K562 (cell line): ENCODE data around the gene SPRR3. TPM values are rescaled to one million over a fixed set of nuclear protein-coding genes. Genes with fewer than 3 reads are reported as not detected.

Source experiments
- ATAC-seq: fragments of 200-7000 bp; cut with Tn5 transposase; 3 replicates; pipeline ENCODE4 v1.9.1; 2020; ENCODE audit warnings: moderate library complexity
- BruUV-seq: library from RNA; stranded (reverse); fragments of 400-500 nt; replicated peaks from 2 replicates; lab custom pipeline; 2021; lab: Mats Ljungman, UMichigan
- CTCF ChIA-PET: fragments of 300-600 bp; formaldehyde crosslinking; extraction: SDS; loops from one replicate; lab custom pipeline; 2021; ENCODE audit warnings: low intra/inter-chr PET ratio; lab: Yijun Ruan, JAX
- POLR2A ChIA-PET: fragments of 300-600, 350-650 bp; sonication (Branson Sonifier 250); formaldehyde crosslinking; extraction: SDS; loops from one replicate; lab custom pipeline; 2021; ENCODE audit warnings: antibody characterized with exemption, inconsistent platforms; lab: Yijun Ruan, JAX
- DNase-seq, 4 experiments: peaks; one replicate each; pipeline versions ENCODE4 v3.0.0 to v3.0.0-alpha.2; 2011 to 2018; ENCODE audit warnings: low spot score in 3 of 4, mixed read lengths in 3 of 4; ENCODE audit errors: extremely low read depth in 1 of 4
- FAIRE-seq: peaks from 2 replicates; lab custom pipeline; 2011; peaks lifted over from hg19 to GRCh38; lab: Jason Lieb, UNC
- H2AFZ ChIP-seq: 2 replicates; pipeline ENCODE4 v1.6.0; 2011; ENCODE audit warnings: low read depth, low read length, control low read depth, inconsistent platforms
- H3K27ac ChIP-seq: fragments of 200-600 bp; 3 replicates; pipeline ENCODE4 v1.8.0; 2011; ENCODE audit warnings: low read depth, mild to moderate bottlenecking, control low read depth, inconsistent platforms, low read length, moderate library complexity, mixed read lengths; ENCODE audit errors: extremely low read depth
- H3K27me3 ChIP-seq, 2 experiments: fragments of 300-600 bp in 1 of 2; 2 replicates in 1 of 2; 3 replicates in 1 of 2; pipeline versions ENCODE4 v1.6.0 to v1.8.0; 2011; ENCODE audit warnings: inconsistent platforms in 2 of 2, low read length in 2 of 2, mild to moderate bottlenecking in 1 of 2, mixed read lengths in 1 of 2, moderate library complexity in 1 of 2; ENCODE audit not compliant: control insufficient read depth in 2 of 2, insufficient read depth in 2 of 2
- H3K36me3 ChIP-seq: fragments of 300-600 bp; 3 replicates; pipeline ENCODE4 v1.8.0; 2011; ENCODE audit warnings: mild to moderate bottlenecking, low read length, inconsistent platforms; ENCODE audit not compliant: control insufficient read depth, insufficient read depth
- H3K4me1 ChIP-seq, 2 experiments: fragments of 200-600 bp in 1 of 2; replicated peaks in 1 of 2; 2 replicates in 1 of 2; 3 replicates in 1 of 2; pipeline versions ENCODE4 v1.5.1 to v1.8.0; 2011; ENCODE audit warnings: inconsistent platforms in 2 of 2, low read length in 2 of 2, mild to moderate bottlenecking in 1 of 2, mixed read lengths in 1 of 2, moderate library complexity in 1 of 2; ENCODE audit not compliant: control insufficient read depth in 2 of 2, insufficient read depth in 2 of 2
- H3K4me2 ChIP-seq: 2 replicates; pipeline ENCODE4 v1.6.1; 2011; ENCODE audit warnings: low read length, control low read depth, inconsistent platforms, mixed read lengths; ENCODE audit not compliant: insufficient read depth
- H3K4me3 ChIP-seq: fragments of 200-600 bp; sonication (generic), shearing (Covaris generic); 2 replicates; pipeline ENCODE4 v1.5.1; 2016; ENCODE audit warnings: control low read depth, inconsistent platforms
- H3K79me2 ChIP-seq: fragments of 200-600 bp; 3 replicates; pipeline ENCODE4 v1.8.0; 2011; ENCODE audit warnings: low read length, inconsistent platforms; ENCODE audit not compliant: control insufficient read depth, insufficient read depth
- H3K9ac ChIP-seq, 2 experiments: 2 replicates each; pipeline versions ENCODE4 v1.6.0 to v1.6.1; 2011; ENCODE audit warnings: low read depth in 2 of 2, low read length in 2 of 2, control low read depth in 1 of 2, inconsistent platforms in 1 of 2, mild to moderate bottlenecking in 1 of 2, mixed read lengths in 1 of 2; ENCODE audit not compliant: insufficient read depth in 1 of 2
- H3K9me1 ChIP-seq: one replicate; pipeline ENCODE4 v1.6.0; 2011; ENCODE audit warnings: inconsistent platforms, mild to moderate bottlenecking, low read length, moderate library complexity; ENCODE audit not compliant: control insufficient read depth, insufficient read depth
- H3K9me3 ChIP-seq: replicated peaks from 2 replicates; pipeline ENCODE4 v1.5.1; 2011; ENCODE audit warnings: low read depth, low read length, inconsistent platforms; ENCODE audit not compliant: control insufficient read depth, insufficient read depth
- H4K20me1 ChIP-seq: replicated peaks from 2 replicates; pipeline ENCODE4 v1.6.1; 2011; ENCODE audit warnings: low read length, inconsistent platforms, mixed read lengths; ENCODE audit not compliant: control insufficient read depth, insufficient read depth
- CBX5 ChIP-seq: IDR thresholded peaks from 2 replicates; pipeline ENCODE4 v1.6.1; 2014; ENCODE audit warnings: low read depth, borderline replicate concordance
- ERF ChIP-seq: fragments of 450-650 bp; formaldehyde crosslinking; IDR thresholded peaks from 2 replicates; pipeline ENCODE4 v1.4.0; 2020; ENCODE audit warnings: mild to moderate bottlenecking, mixed read lengths
- HNRNPLL ChIP-seq: fragments of 200-400 bp; formaldehyde crosslinking; IDR thresholded peaks from 2 replicates; pipeline ENCODE4 v1.6.1; 2017; ENCODE audit warnings: low read length, low read depth, mild to moderate bottlenecking; ENCODE audit not compliant: poor library complexity, severe bottlenecking
- KDM1A ChIP-seq, 2 experiments: fragments of 450-650 bp; IDR thresholded peaks; 2 replicates each; pipeline ENCODE4 v1.6.1; 2016; ENCODE audit warnings: mild to moderate bottlenecking in 2 of 2
- NCOA2 ChIP-seq, 2 experiments: fragments of 450-650 bp; IDR thresholded peaks; 2 replicates each; pipeline ENCODE4 v1.6.1; 2018; ENCODE audit warnings: mild to moderate bottlenecking in 2 of 2, moderate library complexity in 1 of 2; ENCODE audit not compliant: partially characterized antibody in 2 of 2
- RFX7 ChIP-seq: fragments of 250-450 bp; sonication (Bioruptor Pico); IDR thresholded peaks from 2 replicates; pipeline ENCODE4 v1.5.1; 2021; ENCODE audit warnings: mild to moderate bottlenecking
- SNAPC5 ChIP-seq: fragments of 250-450 bp; sonication (Bioruptor Pico); IDR thresholded peaks from 2 replicates; pipeline ENCODE4 v1.8.0; 2021; ENCODE audit warnings: moderate library complexity, mild to moderate bottlenecking, inconsistent platforms
- TAF7 ChIP-seq: fragments of 450-650 bp; IDR thresholded peaks from 2 replicates; pipeline ENCODE4 v1.6.1; 2016; ENCODE audit warnings: missing genetic modification characterization, missing compliant biosample characterization
- ZFP91 ChIP-seq: sonication (generic); formaldehyde crosslinking; IDR thresholded peaks from 2 replicates; pipeline ENCODE4 v1.8.0; 2022; ENCODE audit warnings: mild to moderate bottlenecking, missing genetic modification reagents
- ZNF280A ChIP-seq: fragments of 450-650 bp; IDR thresholded peaks from 2 replicates; pipeline ENCODE4 v1.6.1; 2018; ENCODE audit warnings: mild to moderate bottlenecking, low read depth; ENCODE audit not compliant: partially characterized antibody
- ZNF3 ChIP-seq: fragments of 250-450 bp; sonication (Bioruptor Pico); IDR thresholded peaks from 2 replicates; pipeline ENCODE4 v1.5.0; 2021; ENCODE audit warnings: mild to moderate bottlenecking, moderate library complexity
- WGBS: fragments of 100-300 bp; shearing (Covaris generic); methylation state at CpG from one replicate; pipeline ENCODE4 v1.1.6; 2016; ENCODE audit warnings: low coverage, mixed read lengths; ENCODE audit not compliant: insufficient coverage; ENCODE audit errors: missing lambda C conversion rate; 5-methylcytosine and 5-hydroxymethylcytosine counted together
- in situ Hi-C: fragments of 300-500 bp; cut with MboI; formaldehyde crosslinking; loops from 4 replicates; pipeline ENCODE4 v1.15.0; 2018; ENCODE audit warnings: inconsistent platforms, mixed read lengths
- intact Hi-C: fragments of 100-400 bp; cut with micrococcal nuclease; formaldehyde crosslinking; loops from 2 replicates; pipeline ENCODE4 v1.14.2; 2022
- polyA plus RNA-seq, 8 experiments: library from polyadenylated mRNA; depleted of rRNA in 4 of 8; stranded (reverse) in 5 of 8; unstranded in 3 of 8; fragments of >200 nt; fragmentation: Nextera tagmentation in 2 of 8; fragmentation: Illumina TruSeq in 1 of 8; extraction: Ambion mirVana in 2 of 8; extraction: Trizol in 1 of 8; gene quantifications; 2 replicates each; pipeline versions ENCODE4 v1.2.1 to v1.2.3, GENCODE V29; 2011 to 2014; ENCODE audit warnings: inconsistent platforms in 1 of 8, missing spikeins in 1 of 8
- total RNA-seq, 7 experiments: library from RNA; depleted of rRNA in 6 of 7; stranded (reverse); fragments of >200 nt in 6 of 7; fragmentation: Illumina TruSeq in 2 of 7; extraction: Trizol in 2 of 7; gene quantifications; 2 replicates each; pipeline versions ENCODE4 v1.2.1 to v1.2.3, GENCODE V29; 2011 to 2021; ENCODE audit warnings: low replicate concordance in 1 of 7
- TF ChIP-seq, protein P1 (sequence below): sonication (generic); formaldehyde crosslinking; IDR thresholded peaks from 2 replicates; pipeline ENCODE4 v1.8.0; 2022; ENCODE audit warnings: mild to moderate bottlenecking, missing genetic modification reagents, borderline replicate concordance
- TF ChIP-seq, protein P2 (sequence below): sonication (generic); formaldehyde crosslinking; IDR thresholded peaks from 2 replicates; pipeline ENCODE4 v1.8.1; 2023; ENCODE audit warnings: mild to moderate bottlenecking, missing genetic modification reagents

Gene SPRR3
- total and polyA plus RNA-seq, 9 of the 15 experiments (the other 6 are each of a cell fraction or from before 2014, with no cell fraction given): not detected

GRCh38 chr1:152972196-152972886 lies 29.2 kb upstream of the SPRR3 start (continued):
- TF ChIP-seq ZNF3 (CRISPR knock-in tag) (no peak), KDM1A (IDR thresholded peaks at IDR 0.05) (no peak), RFX7 (no peak)

GRCh38 chr1:152976688-152977087 lies 24.9 kb upstream of the SPRR3 start:
- Histone ChIP-seq H3K36me3 (no peaks in the 10 kb centered on the region), H3K27me3 (no peaks in the 10 kb centered on the region; a peak in 2 of 5 replicates), H3K9me3 (no peaks in the 10 kb centered on the region), H3K4me1 (no peaks in the 10 kb centered on the region), H3K4me2 (no peak overlapping the region), H4K20me1 (no peaks in the 10 kb centered on the region), H2AFZ (no peak overlapping the region), H3K4me3 (no peak overlapping the region), H3K9me1 (no peaks in the 10 kb centered on the region), H3K27ac (no peak overlapping the region), H3K79me2 (no peaks in the 10 kb centered on the region), H3K9ac (no peak overlapping the region)
- intact Hi-C loops: no loop called here
- ATAC-seq (no peak), DNase-seq (no peak), FAIRE-seq (no peak)
- ChIA-PET POLR2A (interaction anchor here (0.5 to 0.8 kb wide), 2 partner anchors 15 to 882 kb away, joined by 3 to 4 read pairs; no protein-coding TSS in a partner anchor), CTCF (no interaction called here)
- no TSS peak for BruUV-seq
- WGBS: 0% methylated on average over 1 of the region's 1 CpG
- in situ Hi-C loops: no loop called here
- no peak for TF ChIP-seq ZNF280A
- TF ChIP-seq TAF7 (tag): no peak
- no peak for TF ChIP-seq ERF (CRISPR knock-in tag)
- TF ChIP-seq CBX5: no peak
- TF ChIP-seq ZFP91 (CRISPR knock-in tag): no peak
- no peak for TF ChIP-seq SNAPC5 (CRISPR knock-in tag)
- TF ChIP-seq HNRNPLL: no peak
- TF ChIP-seq NCOA2 (IDR thresholded peaks at IDR 0.05; ENCODE audit: partially characterized antibody in 2 of 2): no peak
- TF ChIP-seq, protein P1, sequence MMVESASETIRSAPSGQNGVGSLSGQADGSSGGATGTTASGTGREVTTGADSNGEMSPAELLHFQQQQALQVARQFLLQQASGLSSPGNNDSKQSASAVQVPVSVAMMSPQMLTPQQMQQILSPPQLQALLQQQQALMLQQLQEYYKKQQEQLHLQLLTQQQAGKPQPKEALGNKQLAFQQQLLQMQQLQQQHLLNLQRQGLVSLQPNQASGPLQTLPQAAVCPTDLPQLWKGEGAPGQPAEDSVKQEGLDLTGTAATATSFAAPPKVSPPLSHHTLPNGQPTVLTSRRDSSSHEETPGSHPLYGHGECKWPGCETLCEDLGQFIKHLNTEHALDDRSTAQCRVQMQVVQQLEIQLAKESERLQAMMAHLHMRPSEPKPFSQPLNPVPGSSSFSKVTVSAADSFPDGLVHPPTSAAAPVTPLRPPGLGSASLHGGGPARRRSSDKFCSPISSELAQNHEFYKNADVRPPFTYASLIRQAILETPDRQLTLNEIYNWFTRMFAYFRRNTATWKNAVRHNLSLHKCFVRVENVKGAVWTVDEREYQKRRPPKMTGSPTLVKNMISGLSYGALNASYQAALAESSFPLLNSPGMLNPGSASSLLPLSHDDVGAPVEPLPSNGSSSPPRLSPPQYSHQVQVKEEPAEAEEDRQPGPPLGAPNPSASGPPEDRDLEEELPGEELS (CRISPR knock-in tag): no peak
- TF ChIP-seq, protein P2, sequence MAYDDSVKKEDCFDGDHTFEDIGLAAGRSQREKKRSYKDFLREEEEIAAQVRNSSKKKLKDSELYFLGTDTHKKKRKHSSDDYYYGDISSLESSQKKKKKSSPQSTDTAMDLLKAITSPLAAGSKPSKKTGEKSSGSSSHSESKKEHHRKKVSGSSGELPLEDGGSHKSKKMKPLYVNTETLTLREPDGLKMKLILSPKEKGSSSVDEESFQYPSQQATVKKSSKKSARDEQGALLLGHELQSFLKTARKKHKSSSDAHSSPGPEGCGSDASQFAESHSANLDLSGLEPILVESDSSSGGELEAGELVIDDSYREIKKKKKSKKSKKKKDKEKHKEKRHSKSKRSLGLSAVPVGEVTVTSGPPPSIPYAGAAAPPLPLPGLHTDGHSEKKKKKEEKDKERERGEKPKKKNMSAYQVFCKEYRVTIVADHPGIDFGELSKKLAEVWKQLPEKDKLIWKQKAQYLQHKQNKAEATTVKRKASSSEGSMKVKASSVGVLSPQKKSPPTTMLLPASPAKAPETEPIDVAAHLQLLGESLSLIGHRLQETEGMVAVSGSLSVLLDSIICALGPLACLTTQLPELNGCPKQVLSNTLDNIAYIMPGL (CRISPR knock-in tag): no peak
